HG03378 (cell line): ENCODE measurements around the gene ARID1B.

Experiments
- ATAC-seq: cut with Tn5 transposase; IDR thresholded peaks from one replicate; pipeline ENCODE4 v1.9.1; 2021; ENCODE audit warnings: mild to moderate bottlenecking, moderate library complexity; ENCODE audit not compliant: unreplicated experiment

The ARID1B gene

DNA sequence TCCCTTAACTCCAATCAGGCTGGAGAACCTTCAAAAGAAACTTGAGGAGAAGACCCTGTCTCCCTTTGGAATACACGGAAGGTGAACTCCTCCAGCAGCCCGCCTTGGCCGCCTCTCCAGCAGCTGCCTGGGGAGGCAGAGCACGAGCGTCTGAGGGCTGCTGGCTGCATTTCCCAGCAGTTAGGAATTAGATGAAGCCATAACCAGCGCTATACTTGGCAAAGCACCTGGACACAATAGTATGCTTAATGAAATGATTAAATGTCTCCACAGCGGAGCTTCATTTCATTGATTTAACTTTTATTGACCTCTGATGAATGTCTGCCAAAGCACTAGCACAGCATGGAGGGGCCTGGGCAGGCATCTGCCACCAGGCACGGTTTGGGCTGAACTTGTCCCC is 472.6 kb downstream of the ARID1B start:
- no peak for ATAC-seq

DNA sequence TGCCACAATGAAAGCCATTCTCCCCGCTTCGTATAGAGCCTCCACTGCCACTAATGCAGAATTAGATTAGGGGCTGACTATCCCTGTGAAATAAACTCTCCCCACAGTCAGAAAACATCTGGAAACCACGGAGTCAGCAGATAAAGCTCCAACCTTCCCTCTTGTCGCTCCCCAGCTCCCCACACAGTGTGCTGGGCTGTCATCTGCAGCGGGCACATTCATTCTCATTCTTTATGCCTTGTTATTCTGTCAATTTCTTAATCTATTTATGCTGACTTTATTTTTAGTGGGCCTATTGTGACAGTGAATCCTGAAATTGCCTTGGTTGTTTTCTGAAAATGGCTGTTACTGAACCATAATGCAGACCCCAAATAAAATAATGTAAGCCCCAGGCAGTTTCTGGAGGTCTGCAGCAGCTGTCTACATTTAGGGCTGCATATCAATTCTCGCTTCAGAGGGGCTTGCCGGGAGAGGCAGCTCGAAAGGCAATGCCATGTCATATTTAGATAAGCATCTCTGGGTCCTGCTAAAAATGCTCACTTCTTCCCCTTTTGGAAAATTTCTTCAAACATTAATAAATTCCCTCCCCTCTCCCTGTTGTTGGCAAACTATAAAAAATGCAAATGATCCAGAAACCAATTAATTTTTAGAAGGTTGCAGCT is 474.5 kb downstream of the ARID1B start:
- ATAC-seq, result no peak

DNA sequence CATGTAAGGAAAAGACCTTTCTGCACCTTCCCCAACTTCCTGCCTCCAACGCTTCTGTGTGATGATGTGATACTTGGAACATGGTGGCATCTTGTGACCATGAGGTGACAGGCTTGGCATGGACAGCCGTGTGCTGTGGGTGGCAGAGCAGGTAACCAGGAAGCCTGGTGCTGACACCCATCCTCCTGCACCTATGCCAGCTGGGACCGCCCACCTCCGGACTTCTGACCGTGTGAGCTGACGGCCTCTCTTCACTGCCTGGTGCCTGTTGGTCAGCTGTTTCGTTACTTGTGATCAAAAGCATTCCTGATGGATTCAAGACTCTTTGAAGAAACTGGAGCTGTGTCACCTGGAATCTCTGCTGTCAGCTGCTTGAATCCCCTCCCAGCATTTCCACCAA is 475.8 kb downstream of the ARID1B start:
- ATAC-seq, result no peak

DNA sequence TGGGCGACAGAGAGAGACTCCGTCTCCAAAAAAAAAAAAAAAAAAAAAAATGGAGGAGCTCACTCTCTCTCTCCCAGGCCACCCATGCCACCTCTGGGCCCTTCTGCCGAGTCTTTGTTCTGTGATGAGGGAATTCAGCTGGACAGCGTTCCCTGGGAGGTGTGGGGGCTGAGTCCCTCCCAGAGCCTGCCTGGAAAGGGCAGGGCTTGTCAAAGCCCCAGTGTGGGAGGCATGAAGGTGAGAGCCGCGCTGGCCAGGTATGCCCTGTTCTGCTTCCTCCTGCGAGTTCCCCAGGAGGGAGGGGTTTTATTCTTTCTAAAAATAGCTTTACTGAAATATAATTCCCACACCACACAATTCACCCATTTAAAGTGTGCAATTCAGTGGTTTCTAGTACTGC is 476.5 kb downstream of the ARID1B start:
- ATAC-seq, result no peak

DNA sequence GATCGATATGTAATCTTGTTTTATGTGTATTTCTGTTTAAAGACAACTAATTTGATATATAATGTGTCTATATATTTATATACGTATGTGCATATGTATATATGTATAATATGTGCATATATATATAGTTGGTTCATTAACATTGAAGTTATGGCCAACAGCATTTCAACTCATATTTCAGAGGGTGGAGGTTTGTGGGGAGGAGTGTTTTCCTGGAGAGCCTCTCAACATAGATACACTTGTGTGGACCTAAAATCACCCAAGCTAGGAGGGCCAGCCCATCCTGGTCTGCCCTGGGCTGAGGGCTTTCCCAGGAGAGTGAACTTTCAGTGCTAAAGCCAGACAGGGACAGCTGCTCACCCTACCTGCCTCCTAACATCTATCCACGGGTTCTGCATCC is 477.4 kb downstream of the ARID1B start:
- no peak for ATAC-seq

DNA sequence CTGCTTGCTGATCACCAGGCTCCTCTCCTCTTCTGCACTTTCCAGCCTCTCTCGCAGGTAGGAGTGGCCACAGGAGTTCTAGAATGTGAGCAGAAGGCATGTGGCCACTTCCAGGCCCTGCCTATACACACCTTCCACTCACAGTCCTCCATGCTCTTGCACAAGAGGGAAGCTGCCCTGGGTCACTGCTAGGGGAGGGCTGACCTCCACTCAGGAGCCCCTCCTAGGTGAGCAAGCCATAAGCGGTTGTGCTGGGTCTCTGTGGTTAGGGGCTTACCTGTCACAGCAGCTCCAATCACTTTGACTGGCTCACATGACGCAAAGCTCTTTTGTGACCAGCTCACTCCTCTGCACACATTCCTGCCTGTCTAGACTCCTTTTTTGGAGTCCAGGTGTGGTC is 477.9 kb downstream of the ARID1B start:
- no peak for ATAC-seq

DNA sequence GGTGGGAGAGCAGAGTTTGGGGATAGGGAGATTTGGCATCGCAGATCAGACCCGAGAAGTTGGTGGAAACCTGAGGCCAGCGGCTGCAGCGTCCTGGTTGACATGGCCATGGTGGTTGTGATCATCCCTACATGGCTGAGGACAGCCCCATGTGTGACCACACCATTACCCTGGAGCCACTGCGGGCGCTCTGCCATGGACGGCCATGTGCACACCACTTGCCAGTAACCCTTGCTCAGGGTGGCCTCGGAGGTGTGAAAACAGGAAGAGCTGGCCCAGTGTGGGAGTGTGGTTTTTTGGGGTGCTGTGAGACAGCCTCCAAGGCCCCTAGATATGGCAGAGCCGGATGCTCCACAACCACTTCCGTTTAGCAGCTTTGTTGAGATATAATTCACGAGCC is 481.7 kb downstream of the ARID1B start:
- no peak for ATAC-seq

DNA sequence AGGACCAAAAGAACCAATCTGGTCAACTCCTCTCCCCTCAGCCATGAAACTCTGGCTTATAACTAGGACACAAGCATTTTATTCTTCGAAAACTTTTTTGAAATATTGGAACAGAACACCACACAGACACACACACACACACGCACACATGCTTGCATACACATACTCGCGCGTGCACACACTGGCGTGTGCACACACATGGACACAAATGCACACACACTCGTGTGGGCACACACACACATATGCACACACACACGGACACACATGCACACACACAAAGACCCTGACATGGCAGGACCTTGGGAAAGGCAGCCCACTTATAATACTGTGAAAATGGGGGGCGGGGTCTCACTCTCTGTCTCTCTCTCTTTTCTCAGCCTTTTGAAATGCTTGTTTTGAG is 482.3 kb downstream of the ARID1B start:
- ATAC-seq, result no peak
